ENCODE results near the gene NCMAP. TPM values are rescaled to one million over a fixed set of nuclear protein-coding genes. Genes with fewer than 3 reads are reported as not detected.

The NCMAP gene
- total and polyA plus RNA-seq, 2 of the 4 experiments (the other 2 are of a cell fraction): not detected

- Histone ChIP-seq H3K4ac (ENCODE audit: low read depth, low read length) (no peak overlapping the region), H4K20me1 (ENCODE audit: insufficient read depth, low read length) (no peaks in the 10 kb centered on the region), H3K27ac (ENCODE audit: insufficient read depth, low read length) (no peak overlapping the region), H3K56ac (ENCODE audit: extremely low read depth, insufficient read depth, low read length) (no peak overlapping the region), H3K9me3 (ENCODE audit: control insufficient read depth, insufficient read depth, low read length) (no peaks in the 10 kb centered on the region), H3K18ac (ENCODE audit: low read depth, low read length) (no peak overlapping the region), H3K14ac (replicated peaks; ENCODE audit: low read depth, low read length) (no peak overlapping the region), H4K91ac (ENCODE audit: insufficient read depth, low read depth, low read length) (no peak overlapping the region), H3K4me3 (ENCODE audit: insufficient read depth, low read depth, low read length) (no peak overlapping the region), H3K9ac (ENCODE audit: low read depth, low read length) (no peak overlapping the region), H3K79me1 (ENCODE audit: low read depth in 1 of 2, low read length in 2 of 2) (no peaks in the 10 kb centered on the region), H3K27me3 (ENCODE audit: control insufficient read depth, insufficient read depth, low read length) (peaks cover 36% of the 10 kb centered on the region), H4K5ac (ENCODE audit: low read depth, low read length) (no peak overlapping the region), H3K23ac (ENCODE audit: low read depth, low read length) (no peak overlapping the region), H2AK9ac (replicated peaks; ENCODE audit: low read depth, low read length, poor library complexity) (no peak overlapping the region), H2BK5ac (ENCODE audit: low read depth, low read length, poor library complexity, severe bottlenecking) (no peak overlapping the region), H3K4me2 (ENCODE audit: low read depth, low read length) (no peak overlapping the region), H4K8ac (ENCODE audit: low read depth in 2 of 2, low read length in 2 of 2) (no peak overlapping the region), H3K4me1 (ENCODE audit: control insufficient read depth, insufficient read depth, low read length) (no peaks in the 10 kb centered on the region), H2AFZ (replicated peaks; ENCODE audit: low read length, poor library complexity) (no peak overlapping the region), H2BK120ac (ENCODE audit: low read depth, low read length) (no peak overlapping the region), H2BK20ac (ENCODE audit: low read depth, low read length) (no peak overlapping the region), H3K36me3 (ENCODE audit: control insufficient read depth, insufficient read depth, low read length) (no peaks in the 10 kb centered on the region), H2AK5ac (ENCODE audit: low read depth, low read length) (no peak overlapping the region), H2BK15ac (ENCODE audit: low read depth, low read length) (no peak overlapping the region), H3K9me1 (ENCODE audit: insufficient read depth, low read length) (no peaks in the 10 kb centered on the region)
- dilution Hi-C loops (cut with HindIII; ENCODE audit: low sequenced_read_pairs, unreplicated experiment) (no loop called here), in situ Hi-C loops (cut with MboI; ENCODE audit: low sequenced_read_pairs) (no loop called here), intact Hi-C loops (cut with micrococcal nuclease) (loop anchor here (10.0 kb wide), 1 partner anchor 194 kb away; no protein-coding TSS in a partner anchor)
- DNase-seq (no peak), ATAC-seq (ENCODE audit: low read depth) (no peak)
- POLR2A ChIA-PET (ENCODE audit: unreplicated experiment): no interaction called here
- TF ChIP-seq MXI1 (IDR thresholded peaks at IDR 0.05; ENCODE audit: borderline replicate concordance, low read depth, low read length) (no peak), RAD21 (IDR thresholded peaks at IDR 0.05; ENCODE audit: low read length) (no peak), USF2 (IDR thresholded peaks at IDR 0.05; ENCODE audit: low read depth, low read length) (no peak), SMC3 (IDR thresholded peaks at IDR 0.05; ENCODE audit: low read depth, low read length) (no peak)
- WGBS, 2 experiments (ENCODE audit: extremely low coverage in 2 of 2, insufficient read length in 1 of 2): 17% methylated on average over 2 of the region's 3 CpGs; no CpG with 5 or more reads in 1 of the 2 experiments
- BruUV-seq (replicated peaks): no TSS peak
- CTCF ChIA-PET: interaction anchor here (0.7 kb wide), 1 partner anchor 309 kb away, joined by 3 read pairs; no protein-coding TSS in a partner anchor
Measured at GRCh38 chr1:24589200-24589599, 33.3 kb downstream of the NCMAP start.
